ENCODE results near the gene SCYGR5. TPM values are rescaled to one million over a fixed set of nuclear protein-coding genes. Genes with fewer than 3 reads are reported as not detected.

Gene SCYGR5
- total RNA-seq, 3 donors from 2014 or later (not counting 1 experiment from before 2014, with no cell fraction given), result not detected

DNA sequence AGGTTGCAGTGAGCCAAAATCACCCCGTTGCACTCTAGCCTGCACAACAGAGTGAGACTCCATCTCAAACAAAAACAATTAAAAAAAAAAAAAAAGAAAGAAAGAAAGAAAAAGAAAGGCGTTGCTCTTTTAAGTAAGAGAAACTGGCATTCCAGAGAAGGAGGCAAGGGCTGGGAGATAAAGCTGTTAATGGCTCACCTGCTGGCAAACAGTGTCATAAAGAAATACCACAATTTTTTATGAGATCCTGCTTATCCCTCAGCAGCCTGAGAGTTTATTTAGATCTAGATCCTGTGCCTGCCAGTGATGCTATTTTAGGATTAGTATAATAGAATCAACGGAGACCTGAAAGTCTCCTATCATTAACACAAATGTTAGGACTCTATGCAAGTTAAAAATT lies 35.0 kb downstream of the SCYGR5 start:
- Histone ChIP-seq H3K9me3 (ENCODE audit: control insufficient read depth, insufficient read depth, low read length) (no peaks in the 10 kb centered on the region), H3K27ac (ENCODE audit: low read length) (no peak overlapping the region), H3K27me3 (ENCODE audit: control insufficient read depth, insufficient read depth, low read length) (no peaks in the 10 kb centered on the region), H3K4me1 (ENCODE audit: control insufficient read depth, insufficient read depth, low read length) (no peaks in the 10 kb centered on the region), H3K4me3 (ENCODE audit: low read length) (no peak overlapping the region), H3K36me3 (ENCODE audit: control insufficient read depth, insufficient read depth, low read length) (no peaks in the 10 kb centered on the region)
- DNase-seq (no peak), ATAC-seq (no peak)
- peaks cover 0 to 2% of the 10 kb centered on the region in 2 donors for H3K27me3 Mint-ChIP-seq (ENCODE audit: low read depth in 2 of 2)
- intact Hi-C loops (cut with micrococcal nuclease), result no loop called here
- TF ChIP-seq CTCF (IDR thresholded peaks at IDR 0.05), result no peak
- no peak overlapping the region for H3K4me3 Mint-ChIP-seq
- H3K9me3 Mint-ChIP-seq, result no peaks in the 10 kb centered on the region
- no peaks in the 10 kb centered on the region for H3K36me3 Mint-ChIP-seq
- no peaks in the 10 kb centered on the region for H3K4me1 Mint-ChIP-seq
- no peak overlapping the region for H3K27ac Mint-ChIP-seq
- WGBS (ENCODE audit: insufficient coverage), result 80% methylated on average over 1 of the region's 3 CpGs

DNA sequence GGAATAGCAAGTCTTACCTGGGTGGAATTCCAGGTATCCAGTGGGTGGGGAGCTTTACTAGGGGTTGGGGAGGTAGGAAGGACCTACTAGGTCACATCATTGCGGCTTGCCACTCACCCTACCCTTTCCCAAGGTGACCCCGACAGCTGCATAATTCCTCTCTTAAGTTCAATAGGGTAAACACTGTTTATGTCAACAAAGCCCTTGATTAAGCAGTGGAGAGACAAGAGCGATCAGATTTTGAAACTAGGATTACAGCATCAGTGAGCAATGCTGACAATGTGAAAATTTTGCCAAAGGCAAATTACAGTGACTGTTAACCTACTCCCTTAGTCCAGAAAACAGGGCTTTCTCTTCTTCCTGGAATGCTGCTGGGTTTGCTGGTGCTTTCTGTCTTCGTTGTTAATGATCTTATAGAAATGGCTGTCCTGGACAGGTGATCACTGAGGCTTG lies 36.7 kb downstream of the SCYGR5 start:
- no peaks in the 10 kb centered on the region for H3K4me1 ChIP-seq (ENCODE audit: control insufficient read depth, insufficient read depth, low read length)
- WGBS (ENCODE audit: insufficient coverage), result 90% methylated on average over 4 of the region's 4 CpGs
- no peaks in the 10 kb centered on the region for H3K4me1 Mint-ChIP-seq
- H3K4me3 ChIP-seq (ENCODE audit: low read length), result no peak overlapping the region
- no peak for TF ChIP-seq CTCF (IDR thresholded peaks at IDR 0.05)
- H3K4me3 Mint-ChIP-seq, result no peak overlapping the region
- no peak overlapping the region for H3K27ac Mint-ChIP-seq
- H3K27me3 Mint-ChIP-seq (ENCODE audit: low read depth in 2 of 2), result peaks cover 0 to 2% of the 10 kb centered on the region in 2 donors
- H3K27ac ChIP-seq (ENCODE audit: low read length), result no peak overlapping the region
- H3K9me3 Mint-ChIP-seq, result no peaks in the 10 kb centered on the region
- H3K36me3 Mint-ChIP-seq, result no peaks in the 10 kb centered on the region
- no peaks in the 10 kb centered on the region for H3K36me3 ChIP-seq (ENCODE audit: control insufficient read depth, insufficient read depth, low read length)
- no peaks in the 10 kb centered on the region for H3K9me3 ChIP-seq (ENCODE audit: control insufficient read depth, insufficient read depth, low read length)
- DNase-seq (no peak), ATAC-seq (no peak)
- intact Hi-C loops (cut with micrococcal nuclease), result no loop called here
- H3K27me3 ChIP-seq (ENCODE audit: control insufficient read depth, insufficient read depth, low read length), result no peaks in the 10 kb centered on the region

DNA sequence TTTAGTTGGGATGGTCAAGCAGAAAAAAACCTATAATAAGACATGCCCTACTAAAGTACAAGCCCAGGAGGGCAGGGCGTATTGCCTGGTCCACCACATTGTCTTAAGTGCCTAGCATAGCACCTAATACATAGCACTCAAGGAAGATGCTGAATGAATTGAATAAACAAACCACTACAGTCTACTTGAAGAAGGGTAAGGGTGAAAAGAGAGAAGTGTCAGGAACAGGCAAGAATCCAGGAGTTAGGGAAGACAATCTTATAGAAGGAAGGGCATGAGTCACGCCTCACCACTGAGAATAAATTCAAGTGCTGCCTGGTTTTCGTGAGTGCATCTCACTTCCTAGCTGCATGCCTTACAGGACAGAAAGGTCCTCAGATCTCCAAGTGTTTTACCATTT lies 37.4 kb downstream of the SCYGR5 start:
- Mint-ChIP-seq H3K9me3 (no peaks in the 10 kb centered on the region), H3K27ac (no peak overlapping the region), H3K36me3 (no peaks in the 10 kb centered on the region), H3K27me3 (ENCODE audit: low read depth in 2 of 2) (peaks cover 0 to 2% of the 10 kb centered on the region in 2 donors), H3K4me3 (no peak overlapping the region), H3K4me1 (no peaks in the 10 kb centered on the region)
- Histone ChIP-seq H3K27me3 (ENCODE audit: control insufficient read depth, insufficient read depth, low read length) (no peaks in the 10 kb centered on the region), H3K4me3 (ENCODE audit: low read length) (no peak overlapping the region), H3K27ac (ENCODE audit: low read length) (no peak overlapping the region), H3K36me3 (ENCODE audit: control insufficient read depth, insufficient read depth, low read length) (no peaks in the 10 kb centered on the region), H3K4me1 (ENCODE audit: control insufficient read depth, insufficient read depth, low read length) (no peaks in the 10 kb centered on the region), H3K9me3 (ENCODE audit: control insufficient read depth, insufficient read depth, low read length) (no peaks in the 10 kb centered on the region)
- ATAC-seq (no peak), DNase-seq (no peak)
- no peak for TF ChIP-seq CTCF (IDR thresholded peaks at IDR 0.05)
- intact Hi-C loops (cut with micrococcal nuclease), result loop anchor here (2.0 kb wide), 1 partner anchor 51 kb away; no protein-coding TSS in a partner anchor
- 85% methylated on average over 2 of the region's 3 CpGs for WGBS (ENCODE audit: insufficient coverage)

GRCh38 chr2:227706859-227707258 lies 40.3 kb downstream of the SCYGR5 start:
- H3K4me1 ChIP-seq (ENCODE audit: control insufficient read depth, insufficient read depth, low read length), result no peaks in the 10 kb centered on the region
- no peaks in the 10 kb centered on the region for H3K36me3 Mint-ChIP-seq
- no peak for DNase-seq
- intact Hi-C loops (cut with micrococcal nuclease), result no loop called here
- H3K4me3 Mint-ChIP-seq, result no peak overlapping the region
- peaks cover 0 to 2% of the 10 kb centered on the region in 2 donors for H3K27me3 Mint-ChIP-seq (ENCODE audit: low read depth in 2 of 2)
- H3K27ac ChIP-seq (ENCODE audit: low read length), result no peak overlapping the region
- H3K27me3 ChIP-seq (ENCODE audit: control insufficient read depth, insufficient read depth, low read length), result no peaks in the 10 kb centered on the region
- no peaks in the 10 kb centered on the region for H3K36me3 ChIP-seq (ENCODE audit: control insufficient read depth, insufficient read depth, low read length)
- ATAC-seq, result peak in 1 of 3 donors; percentile 27
- H3K9me3 ChIP-seq (ENCODE audit: control insufficient read depth, insufficient read depth, low read length), result no peaks in the 10 kb centered on the region
- 86% methylated on average over 4 of the region's 4 CpGs for WGBS (ENCODE audit: insufficient coverage)
- no peak overlapping the region for H3K27ac Mint-ChIP-seq
- no peaks in the 10 kb centered on the region for H3K9me3 Mint-ChIP-seq
- no peak overlapping the region for H3K4me3 ChIP-seq (ENCODE audit: low read length)
- H3K4me1 Mint-ChIP-seq, result no peaks in the 10 kb centered on the region
- no peak for TF ChIP-seq CTCF (IDR thresholded peaks at IDR 0.05)
